ENCODE measurements around the gene RDH12. TPM values are rescaled to one million over a fixed set of nuclear protein-coding genes. Genes with fewer than 3 reads are reported as not detected.
"Not testable (repeated sequence)": the region's sequence is repeated elsewhere in the genome, so short reads cannot be mapped to it uniquely, and the experiment has no call there.

RDH12 gene
- total RNA-seq, 4 donors from 2014 or later, result 0.13 TPM; not detected in 3

GRCh38 chr14:67704484-67705089 is 2.9 kb downstream of the RDH12 start:
- H3K27me3 ChIP-seq, result no peaks in the 10 kb centered on the region
- H3K27ac ChIP-seq, result no peak overlapping the region
- no peaks in the 10 kb centered on the region for H3K36me3 ChIP-seq
- ATAC-seq (peak; percentile 69 to 89), DNase-seq (no peak)
- in situ Hi-C loops (cut with MboI; ENCODE audit: low sequenced_read_pairs in 4 of 4), result loop anchor here (5.0 to 25.0 kb wide), 7 partner anchors 87 to 280 kb away; partner anchors contain the start of gene ARG2 (in 2 of the 4)
- H3K4me3 ChIP-seq, result no peak overlapping the region
- TF ChIP-seq CTCF (IDR thresholded peaks at IDR 0.05 in 4 of 5, conservative IDR thresholded peaks at IDR 0.05 in 1 of 5) (peak; percentile 61 to 79 (median 68)), POLR2A (IDR thresholded peaks at IDR 0.05) (no peak)
- no peaks in the 10 kb centered on the region for H3K9me3 ChIP-seq
- intact Hi-C loops (cut with DNase I; ENCODE audit: low total_unique reads), result loop anchor here (1.0 to 5.0 kb wide), 4 partner anchors 86 to 277 kb away; no protein-coding TSS in a partner anchor
- H3K4me1 ChIP-seq, result no peaks in the 10 kb centered on the region

- intact Hi-C loops (cut with DNase I; ENCODE audit: low total_unique reads) (no loop called here), in situ Hi-C loops (cut with MboI; ENCODE audit: low sequenced_read_pairs in 4 of 4) (loop anchor here (10.0 to 25.0 kb wide), 5 partner anchors 90 to 280 kb away; partner anchors contain the start of gene ARG2 (in 1 of the 4))
- Histone ChIP-seq H3K9me3 (no peaks in the 10 kb centered on the region), H3K4me3 (no peak overlapping the region), H3K27me3 (no peaks in the 10 kb centered on the region), H3K36me3 (no peaks in the 10 kb centered on the region), H3K27ac (no peak overlapping the region), H3K4me1 (no peaks in the 10 kb centered on the region)
- TF ChIP-seq POLR2A (IDR thresholded peaks at IDR 0.05) (no peak), CTCF (IDR thresholded peaks at IDR 0.05 in 4 of 5, conservative IDR thresholded peaks at IDR 0.05 in 1 of 5) (no peak)
- no peak for DNase-seq
- ATAC-seq, result no peak
Measured at GRCh38 chr14:67705211-67705610, 3.5 kb downstream of the RDH12 start.

GRCh38 chr14:67709346-67709745 is 7.7 kb downstream of the RDH12 start:
- H3K4me1 ChIP-seq; ATAC-seq; intact Hi-C loops (cut with DNase I; ENCODE audit: low total_unique reads); DNase-seq; H3K27ac ChIP-seq; H3K9me3 ChIP-seq; H3K27me3 ChIP-seq; H3K4me3 ChIP-seq; H3K36me3 ChIP-seq: not testable (repeated sequence)
- in situ Hi-C loops (cut with MboI; ENCODE audit: low sequenced_read_pairs in 4 of 4), result loop anchor here (10.0 to 25.0 kb wide), 5 partner anchors 95 to 285 kb away; partner anchors contain the start of gene ARG2 (in 1 of the 4)

- DNase-seq; ATAC-seq; H3K4me3 ChIP-seq; H3K4me1 ChIP-seq; H3K36me3 ChIP-seq; H3K27ac ChIP-seq; intact Hi-C loops (cut with DNase I; ENCODE audit: low total_unique reads); H3K27me3 ChIP-seq; H3K9me3 ChIP-seq: not testable (repeated sequence)
- in situ Hi-C loops (cut with MboI; ENCODE audit: low sequenced_read_pairs in 4 of 4), result loop anchor here (10.0 to 25.0 kb wide), 5 partner anchors 95 to 285 kb away; partner anchors contain the start of gene ARG2 (in 1 of the 4)
Measured at GRCh38 chr14:67709796-67710195, 8.1 kb downstream of the RDH12 start.

- Histone ChIP-seq H3K4me3 (no peak overlapping the region), H3K27ac (no peak overlapping the region), H3K9me3 (no peaks in the 10 kb centered on the region), H3K27me3 (no peaks in the 10 kb centered on the region), H3K36me3 (no peaks in the 10 kb centered on the region), H3K4me1 (no peaks in the 10 kb centered on the region)
- intact Hi-C loops (cut with DNase I; ENCODE audit: low total_unique reads), result no loop called here
- in situ Hi-C loops (cut with MboI; ENCODE audit: low sequenced_read_pairs in 4 of 4), result loop anchor here in 2 of 4 donors (25.0 kb wide), 1 partner anchor 273 kb away; no protein-coding TSS in a partner anchor
- no peak for TF ChIP-seq CTCF (IDR thresholded peaks at IDR 0.05 in 4 of 5, conservative IDR thresholded peaks at IDR 0.05 in 1 of 5)
- no peak for DNase-seq
- no peak for ATAC-seq
Measured at GRCh38 chr14:67710209-67710608, 8.5 kb downstream of the RDH12 start.

Measured in gastrocnemius medialis (tissue), 4 donors.